Mesothelial cell of epicardium (in vitro differentiated cells): ENCODE measurements around the gene RPL36. TPM values are rescaled to one million over a fixed set of nuclear protein-coding genes. Genes with fewer than 3 reads are reported as not detected.

Source experiments
- DNase-seq, 2 experiments: peaks; one replicate each; pipeline ENCODE4 v3.0.0; 2021; ENCODE audit warnings: low spot score in 2 of 2; ENCODE audit not compliant: unreplicated experiment in 2 of 2
- H3K27ac Mint-ChIP-seq: 2 replicates; pipeline ENCODE4 v1.8.0; 2021; ENCODE audit warnings: mixed read lengths
- H3K27me3 Mint-ChIP-seq: 2 replicates; pipeline ENCODE4 v1.8.0; 2021; ENCODE audit warnings: low read depth, mixed read lengths
- H3K36me3 Mint-ChIP-seq: 2 replicates; pipeline ENCODE4 v1.8.0; 2021; ENCODE audit warnings: mixed read lengths
- H3K4me1 Mint-ChIP-seq: 2 replicates; pipeline ENCODE4 v1.8.0; 2021; ENCODE audit warnings: mixed read lengths
- H3K4me3 Mint-ChIP-seq: 2 replicates; pipeline ENCODE4 v1.8.0; 2021; ENCODE audit warnings: mild to moderate bottlenecking, moderate library complexity, mixed read lengths
- H3K9me3 Mint-ChIP-seq: 2 replicates; pipeline ENCODE4 v1.8.0; 2021; ENCODE audit warnings: mixed read lengths
- CTCF ChIP-seq: fragments of 200-600 bp; sonication (generic); IDR thresholded peaks from one replicate; pipeline ENCODE4 v1.5.0; 2021; ENCODE audit warnings: antibody characterized with exemption; ENCODE audit not compliant: unreplicated experiment
- total RNA-seq: library from RNA; stranded (reverse); gene quantifications from 3 replicates; pipeline ENCODE4 v1.2.1, GENCODE V29; 2021

Gene RPL36
- total RNA-seq, 1 donor from 2014 or later = 947 TPM

GRCh38 chr19:5666921-5667610 lies 23.0 kb upstream of the RPL36 start:
- DNase-seq = no peak
- Mint-ChIP-seq H3K4me1 (peaks cover 4% of the 10 kb centered on the region), H3K27me3 (no peaks in the 10 kb centered on the region), H3K27ac (peak overlapping the region; percentile 56), H3K4me3 (no peak overlapping the region), H3K36me3 (peaks cover 36% of the 10 kb centered on the region), H3K9me3 (no peaks in the 10 kb centered on the region)
- TF ChIP-seq CTCF = no peak

GRCh38 chr19:5667751-5668271 lies 22.3 kb upstream of the RPL36 start:
- no peaks in the 10 kb centered on the region for H3K27me3 Mint-ChIP-seq
- H3K9me3 Mint-ChIP-seq = no peaks in the 10 kb centered on the region
- peak overlapping the region; percentile 56 for H3K27ac Mint-ChIP-seq
- no peak overlapping the region for H3K4me3 Mint-ChIP-seq
- peaks cover 36% of the 10 kb centered on the region for H3K36me3 Mint-ChIP-seq
- H3K4me1 Mint-ChIP-seq = peaks cover 4% of the 10 kb centered on the region
- no peak for TF ChIP-seq CTCF
- DNase-seq = no peak

DNA sequence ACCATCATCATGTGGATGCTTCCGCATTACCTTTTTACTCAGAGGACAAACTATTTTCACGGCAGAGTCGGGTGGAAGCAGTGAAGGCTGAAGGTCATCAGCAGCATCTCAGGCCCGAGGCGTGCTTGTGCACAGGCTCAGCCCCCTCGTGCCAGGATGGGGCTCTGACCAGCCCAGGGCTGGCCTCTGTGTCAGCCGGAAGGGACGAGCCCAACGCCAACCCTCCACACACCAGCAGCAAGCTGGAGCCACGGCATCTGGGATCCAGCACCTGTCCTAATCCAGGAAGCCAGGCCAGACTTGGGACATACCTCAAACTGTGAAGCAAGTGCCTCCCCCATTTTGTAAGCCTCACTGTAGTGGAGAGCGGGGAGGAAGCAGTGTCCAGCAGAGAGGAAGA lies 20.9 kb upstream of the RPL36 start:
- H3K4me3 Mint-ChIP-seq = no peak overlapping the region
- H3K27me3 Mint-ChIP-seq = no peaks in the 10 kb centered on the region
- H3K27ac Mint-ChIP-seq = no peak overlapping the region
- TF ChIP-seq CTCF = no peak
- H3K36me3 Mint-ChIP-seq = peaks cover 36% of the 10 kb centered on the region
- H3K9me3 Mint-ChIP-seq = no peaks in the 10 kb centered on the region
- DNase-seq = no peak
- H3K4me1 Mint-ChIP-seq = peaks cover 4% of the 10 kb centered on the region

DNA sequence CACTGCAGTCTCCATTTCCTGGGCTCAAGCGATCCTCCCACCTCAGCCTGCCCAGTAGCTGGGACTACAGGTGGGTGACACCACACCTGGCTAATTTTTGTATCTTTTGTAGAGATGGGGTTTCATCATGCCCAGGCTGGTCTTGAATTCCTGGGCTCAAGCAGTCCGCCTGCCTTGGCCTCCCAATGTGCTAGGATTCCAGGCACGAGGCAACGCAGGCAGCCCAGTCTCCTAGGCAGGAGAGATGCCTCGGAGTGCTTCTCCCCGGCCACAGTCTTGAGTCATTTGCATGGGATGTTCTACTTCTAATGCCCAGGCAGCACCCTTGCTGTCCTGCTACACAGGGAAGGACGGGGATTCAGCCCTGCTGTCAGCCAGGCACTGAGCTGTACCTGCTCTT lies 18.5 kb upstream of the RPL36 start:
- Mint-ChIP-seq H3K36me3 (peaks cover 18% of the 10 kb centered on the region), H3K4me1 (peaks cover 4% of the 10 kb centered on the region), H3K27ac (no peak overlapping the region), H3K4me3 (no peak overlapping the region), H3K9me3 (no peaks in the 10 kb centered on the region), H3K27me3 (no peaks in the 10 kb centered on the region)
- no peak for TF ChIP-seq CTCF
- DNase-seq = no peak

GRCh38 chr19:5672708-5673459 lies 17.2 kb upstream of the RPL36 start:
- peaks cover 13% of the 10 kb centered on the region for H3K36me3 Mint-ChIP-seq
- H3K9me3 Mint-ChIP-seq = no peaks in the 10 kb centered on the region
- no peaks in the 10 kb centered on the region for H3K27me3 Mint-ChIP-seq
- no peak for TF ChIP-seq CTCF
- peaks cover 2% of the 10 kb centered on the region for H3K4me1 Mint-ChIP-seq
- no peak for DNase-seq
- no peak overlapping the region for H3K4me3 Mint-ChIP-seq
- H3K27ac Mint-ChIP-seq = no peak overlapping the region
